Femur (tissue), 1 donor: ENCODE data around the gene CDC25B.
A peak's percentile ranks its signal among the peaks of the same experiment; 100 is the strongest.

ENCODE experiments used
- DNase-seq: peaks from one replicate; pipeline ENCODE4 v3.0.0-alpha.2; 2017

The CDC25B gene

GRCh38 chr20:3795511-3796468 lies at the start of gene CDC25B:
Gene CDC25B, plus strand, starts transcription at chr20:3796310. Its CDS starts 222 bp downstream, at chr20:3796532.
- peak; percentile 97 for DNase-seq

GRCh38 chr20:3747471-3747870 lies 48.6 kb upstream of the CDC25B start:
- no peak for DNase-seq

GRCh38 chr20:3748073-3748472 lies 48.0 kb upstream of the CDC25B start:
- no peak for DNase-seq

- DNase-seq = no peak
These were observed 46.9 kb upstream of the CDC25B start for GRCh38 chr20:3749087-3749688.

- DNase-seq = peak; percentile 42
These were observed 46.2 kb upstream of the CDC25B start for GRCh38 chr20:3749689-3750531.

GRCh38 chr20:3751305-3751674 lies 44.8 kb upstream of the CDC25B start:
- no peak for DNase-seq

- DNase-seq = peak; percentile 51
These were observed 44.3 kb upstream of the CDC25B start for GRCh38 chr20:3751675-3752385.

- DNase-seq = no peak
These were observed 43.7 kb upstream of the CDC25B start for GRCh38 chr20:3752386-3752759.

GRCh38 chr20:3753098-3753497 lies 43.0 kb upstream of the CDC25B start:
- DNase-seq = peak; percentile 75

- DNase-seq = peak; percentile 29
These were observed 42.4 kb upstream of the CDC25B start for GRCh38 chr20:3753501-3754275.

- DNase-seq = no peak
These were observed 41.9 kb upstream of the CDC25B start for GRCh38 chr20:3754276-3754630.

GRCh38 chr20:3755269-3755668 lies 40.8 kb upstream of the CDC25B start:
- no peak for DNase-seq

GRCh38 chr20:3755814-3756480 lies 40.2 kb upstream of the CDC25B start:
- peak; percentile 19 for DNase-seq

GRCh38 chr20:3757268-3757667 lies 38.8 kb upstream of the CDC25B start:
- DNase-seq = no peak

GRCh38 chr20:3758566-3758965 lies 37.5 kb upstream of the CDC25B start:
- peak; percentile 32 for DNase-seq

GRCh38 chr20:3759316-3759823 lies 36.7 kb upstream of the CDC25B start:
- DNase-seq = peak; percentile 21

- peak; percentile 19 for DNase-seq
These were observed 36.2 kb upstream of the CDC25B start for GRCh38 chr20:3759884-3760283.

GRCh38 chr20:3760655-3761348 lies 35.3 kb upstream of the CDC25B start:
- no peak for DNase-seq

GRCh38 chr20:3763671-3764601 lies 32.2 kb upstream of the CDC25B start:
- peak; percentile 16 for DNase-seq
